ENCODE measurements around the gene ACO1.

GRCh38 chr9:32371279-32371678, 13.2 kb upstream of the ACO1 start:
- no peak for TF ChIP-seq CTCF (IDR thresholded peaks at IDR 0.05)
- TF ChIP-seq POLR2A (IDR thresholded peaks at IDR 0.05): no peak
- no peak for TF ChIP-seq POLR2AphosphoS5 (IDR thresholded peaks at IDR 0.05)
- TF ChIP-seq EP300 (IDR thresholded peaks at IDR 0.05): no peak
